ENCODE data around the gene GPC6. TPM values are rescaled to one million over a fixed set of nuclear protein-coding genes. Genes with fewer than 3 reads are reported as not detected.

GPC6 gene
- total RNA-seq, 1 donor from 2014 or later = 5.5 TPM

DNA sequence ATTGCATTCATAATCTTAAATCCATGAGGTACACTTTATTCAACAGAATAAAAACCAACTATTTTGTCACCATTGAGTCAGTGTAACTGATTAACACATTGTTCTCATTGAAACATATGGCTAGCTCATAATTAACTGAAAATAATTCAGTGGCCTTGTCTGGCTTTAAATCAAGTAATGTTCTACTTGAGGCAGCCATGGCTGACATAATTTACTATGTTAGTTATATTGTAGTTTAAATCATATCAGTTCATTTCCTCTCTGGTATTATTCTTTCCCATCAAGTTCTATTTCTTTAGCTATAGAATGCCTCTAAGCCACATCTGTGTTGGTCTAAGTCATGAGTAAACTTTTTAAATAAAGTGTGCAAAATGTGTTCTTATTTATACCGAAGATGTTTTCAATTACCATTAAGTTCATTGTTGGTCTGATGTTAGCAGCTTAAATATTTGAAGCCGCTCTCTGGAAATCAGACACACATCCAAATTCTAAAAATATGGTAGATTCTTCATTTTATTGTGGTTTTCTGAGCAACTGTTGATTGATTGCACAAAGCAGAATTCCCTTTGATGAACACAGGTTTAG, 393.7 kb downstream of the GPC6 start:
- FAIRE-seq (no peak), DNase-seq (ENCODE audit: low read depth) (no peak)
- Histone ChIP-seq H3K4me3 (ENCODE audit: low read depth, low read length) (no peak overlapping the region), H3K27me3 (ENCODE audit: control insufficient read depth, insufficient read depth, low read length) (no peaks in the 10 kb centered on the region), H3K36me3 (ENCODE audit: control insufficient read depth, insufficient read depth, low read length) (no peaks in the 10 kb centered on the region)
- no peak for TF ChIP-seq CTCF (IDR thresholded peaks at IDR 0.05; ENCODE audit: insufficient read depth, low read length, severe bottlenecking)

GRCh38 chr13:93621051-93621450, 394.4 kb downstream of the GPC6 start:
- FAIRE-seq = no peak
- Histone ChIP-seq H3K4me3 (ENCODE audit: low read depth, low read length) (no peak overlapping the region), H3K27me3 (ENCODE audit: control insufficient read depth, insufficient read depth, low read length) (no peaks in the 10 kb centered on the region), H3K36me3 (ENCODE audit: control insufficient read depth, insufficient read depth, low read length) (no peaks in the 10 kb centered on the region)
- no peak for TF ChIP-seq CTCF (IDR thresholded peaks at IDR 0.05; ENCODE audit: insufficient read depth, low read length, severe bottlenecking)
- DNase-seq (ENCODE audit: low read depth) = peak; percentile 26

DNA sequence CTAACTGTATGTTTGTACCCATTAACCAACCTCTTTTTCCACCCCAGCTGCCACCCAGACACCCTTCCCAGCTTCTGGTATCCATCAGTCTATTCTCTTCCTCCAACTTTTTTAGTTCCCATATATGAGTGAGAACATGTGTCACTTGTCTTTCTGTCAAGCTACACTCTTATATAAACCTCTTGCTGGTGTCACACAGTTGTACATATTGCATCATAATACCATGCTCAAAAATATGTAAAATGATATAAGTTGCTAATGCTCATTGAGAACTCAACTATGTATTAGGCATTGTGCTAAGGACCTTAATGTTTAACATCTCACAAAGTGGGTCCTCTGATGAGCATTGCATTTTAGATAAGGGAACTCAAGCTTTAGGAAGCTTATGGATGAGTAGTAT, 395.4 kb downstream of the GPC6 start:
- H3K36me3 ChIP-seq (ENCODE audit: control insufficient read depth, insufficient read depth, low read length) = no peaks in the 10 kb centered on the region
- H3K4me3 ChIP-seq (ENCODE audit: low read depth, low read length) = no peak overlapping the region
- DNase-seq (ENCODE audit: low read depth) = no peak
- no peaks in the 10 kb centered on the region for H3K27me3 ChIP-seq (ENCODE audit: control insufficient read depth, insufficient read depth, low read length)
- FAIRE-seq = no peak
- no peak for TF ChIP-seq CTCF (IDR thresholded peaks at IDR 0.05; ENCODE audit: insufficient read depth, low read length, severe bottlenecking)

GRCh38 chr13:93624311-93624777, 397.7 kb downstream of the GPC6 start:
- TF ChIP-seq CTCF (IDR thresholded peaks at IDR 0.05; ENCODE audit: insufficient read depth, low read length, severe bottlenecking) = no peak
- no peaks in the 10 kb centered on the region for H3K27me3 ChIP-seq (ENCODE audit: control insufficient read depth, insufficient read depth, low read length)
- no peak overlapping the region for H3K4me3 ChIP-seq (ENCODE audit: low read depth, low read length)
- H3K36me3 ChIP-seq (ENCODE audit: control insufficient read depth, insufficient read depth, low read length) = no peaks in the 10 kb centered on the region
- FAIRE-seq (no peak), DNase-seq (ENCODE audit: low read depth) (no peak)

GRCh38 chr13:93625536-93625935, 398.9 kb downstream of the GPC6 start:
- H3K4me3 ChIP-seq (ENCODE audit: low read depth, low read length) = no peak overlapping the region
- FAIRE-seq (no peak), DNase-seq (ENCODE audit: low read depth) (no peak)
- H3K36me3 ChIP-seq (ENCODE audit: control insufficient read depth, insufficient read depth, low read length) = no peaks in the 10 kb centered on the region
- TF ChIP-seq CTCF (IDR thresholded peaks at IDR 0.05; ENCODE audit: insufficient read depth, low read length, severe bottlenecking) = no peak
- no peaks in the 10 kb centered on the region for H3K27me3 ChIP-seq (ENCODE audit: control insufficient read depth, insufficient read depth, low read length)
